ENCODE results near the gene GNAQ. TPM values are rescaled to one million over a fixed set of nuclear protein-coding genes. Genes with fewer than 3 reads are reported as not detected.

GNAQ gene
- total and polyA plus RNA-seq, 2 of the 13 experiments (the other 11 are each of a cell fraction or from before 2014, with no cell fraction given) = 16.5 to 17.7 TPM

DNA sequence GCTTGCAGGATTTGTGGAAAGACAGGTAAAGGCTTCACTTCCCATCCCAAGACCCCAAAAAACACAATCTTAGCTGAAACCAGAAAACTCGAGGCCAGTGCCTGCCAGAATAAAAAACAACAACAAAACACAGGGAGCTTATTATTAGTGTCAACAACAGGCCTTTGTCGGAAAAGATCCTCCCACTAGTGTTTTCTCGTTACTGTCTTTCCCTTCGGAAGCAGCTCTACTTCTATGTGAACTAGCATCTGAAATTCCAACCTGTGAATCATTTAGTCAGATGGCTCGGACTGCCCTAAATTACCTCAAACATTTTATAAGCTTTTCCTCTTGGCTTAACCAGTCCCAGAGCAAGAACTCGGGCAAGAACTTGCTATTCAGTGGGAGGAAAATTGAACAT is 261.3 kb downstream of the GNAQ start:
- Histone ChIP-seq H3K27me3 (ENCODE audit: control insufficient read depth in 1 of 2, insufficient read depth in 2 of 2, low read length in 2 of 2) (no peaks in the 10 kb centered on the region), H3K4me3 (replicated peaks in 1 of 3; ENCODE audit: insufficient read depth in 1 of 3, low read depth in 2 of 3, low read length in 3 of 3) (no peak overlapping the region), H2AFZ (ENCODE audit: low read length) (no peak overlapping the region), H4K20me1 (ENCODE audit: insufficient read depth, low read length) (no peaks in the 10 kb centered on the region), H3K4me1 (ENCODE audit: insufficient read depth, low read length) (peaks cover 9% of the 10 kb centered on the region), H3K27ac (ENCODE audit: extremely low read length, insufficient read depth, low read length) (no peak overlapping the region), H3K9ac (ENCODE audit: insufficient read depth, low read depth, low read length) (no peak overlapping the region), H3K79me2 (ENCODE audit: insufficient read depth, low read length) (no peaks in the 10 kb centered on the region), H3K36me3 (replicated peaks in 1 of 2; ENCODE audit: control insufficient read depth in 1 of 2, insufficient read depth in 2 of 2, low read length in 2 of 2) (no peaks in the 10 kb centered on the region), H3K9me3 (ENCODE audit: low read length) (no peaks in the 10 kb centered on the region), H3K4me2 (ENCODE audit: low read depth, low read length) (no peak overlapping the region)
- no TSS peak for BruUV-seq (replicated peaks)
- no peak for DNase-seq (ENCODE audit: low spot score)
- in situ Hi-C loops (cut with HindIII; ENCODE audit: extremely low pct_ligation_motif_present, low pct_unique_long_range_greater_than_20kb) (no loop called here), intact Hi-C loops (cut with micrococcal nuclease; ENCODE audit: unreplicated experiment) (no loop called here)
- TF ChIP-seq HMG20B (CRISPR knock-in tag; conservative IDR thresholded peaks at IDR 0.05) (no peak), ZNF3 (CRISPR knock-in tag; IDR thresholded peaks at IDR 0.05) (no peak), JARID2 (CRISPR knock-in tag; IDR thresholded peaks at IDR 0.05; ENCODE audit: insufficient replicate concordance) (no peak), ZSCAN22 (CRISPR knock-in tag; IDR thresholded peaks at IDR 0.05) (no peak), MAZ (IDR thresholded peaks at IDR 0.05; ENCODE audit: borderline replicate concordance, low read depth, low read length) (no peak), MAZ (CRISPR knock-in tag; IDR thresholded peaks at IDR 0.05; ENCODE audit: low read depth) (no peak), ZNF430 (CRISPR knock-in tag; IDR thresholded peaks at IDR 0.05) (no peak), WIZ (CRISPR knock-in tag; IDR thresholded peaks at IDR 0.05) (no peak), ZNF720 (CRISPR knock-in tag; IDR thresholded peaks at IDR 0.05) (no peak), HMGA1 (CRISPR knock-in tag; conservative IDR thresholded peaks at IDR 0.05) (no peak), ARNTL (CRISPR knock-in tag; IDR thresholded peaks at IDR 0.05) (no peak), PHF8 (CRISPR knock-in tag; IDR thresholded peaks at IDR 0.05) (no peak), ZNF552 (CRISPR knock-in tag; IDR thresholded peaks at IDR 0.05; ENCODE audit: borderline replicate concordance) (no peak), GTF2F1 (IDR thresholded peaks at IDR 0.05; ENCODE audit: low read length) (no peak), ZNF235 (CRISPR knock-in tag; IDR thresholded peaks at IDR 0.05; ENCODE audit: borderline replicate concordance) (no peak), ZNF224 (CRISPR knock-in tag; IDR thresholded peaks at IDR 0.05) (no peak), FOXM1 (CRISPR knock-in tag; IDR thresholded peaks at IDR 0.05) (no peak)
- TF ChIP-seq, protein P1, sequence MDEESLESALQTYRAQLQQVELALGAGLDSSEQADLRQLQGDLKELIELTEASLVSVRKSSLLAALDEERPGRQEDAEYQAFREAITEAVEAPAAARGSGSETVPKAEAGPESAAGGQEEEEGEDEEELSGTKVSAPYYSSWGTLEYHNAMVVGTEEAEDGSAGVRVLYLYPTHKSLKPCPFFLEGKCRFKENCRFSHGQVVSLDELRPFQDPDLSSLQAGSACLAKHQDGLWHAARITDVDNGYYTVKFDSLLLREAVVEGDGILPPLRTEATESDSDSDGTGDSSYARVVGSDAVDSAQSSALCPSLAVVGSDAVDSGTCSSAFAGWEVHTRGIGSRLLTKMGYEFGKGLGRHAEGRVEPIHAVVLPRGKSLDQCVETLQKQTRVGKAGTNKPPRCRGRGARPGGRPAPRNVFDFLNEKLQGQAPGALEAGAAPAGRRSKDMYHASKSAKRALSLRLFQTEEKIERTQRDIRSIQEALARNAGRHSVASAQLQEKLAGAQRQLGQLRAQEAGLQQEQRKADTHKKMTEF (CRISPR knock-in tag; IDR thresholded peaks at IDR 0.05) = no peak
- TF ChIP-seq, protein P2, sequence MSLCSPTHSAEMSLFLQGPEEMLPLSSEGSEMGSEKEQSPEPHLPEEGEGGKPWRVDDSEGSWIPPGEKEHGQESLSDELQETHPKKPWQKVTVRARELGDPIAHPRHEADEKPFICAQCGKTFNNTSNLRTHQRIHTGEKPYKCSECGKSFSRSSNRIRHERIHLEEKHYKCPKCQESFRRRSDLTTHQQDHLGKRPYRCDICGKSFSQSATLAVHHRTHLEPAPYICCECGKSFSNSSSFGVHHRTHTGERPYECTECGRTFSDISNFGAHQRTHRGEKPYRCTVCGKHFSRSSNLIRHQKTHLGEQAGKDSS (CRISPR knock-in tag; IDR thresholded peaks at IDR 0.05; ENCODE audit: borderline replicate concordance, low read depth) = no peak
- TF ChIP-seq, protein P3, sequence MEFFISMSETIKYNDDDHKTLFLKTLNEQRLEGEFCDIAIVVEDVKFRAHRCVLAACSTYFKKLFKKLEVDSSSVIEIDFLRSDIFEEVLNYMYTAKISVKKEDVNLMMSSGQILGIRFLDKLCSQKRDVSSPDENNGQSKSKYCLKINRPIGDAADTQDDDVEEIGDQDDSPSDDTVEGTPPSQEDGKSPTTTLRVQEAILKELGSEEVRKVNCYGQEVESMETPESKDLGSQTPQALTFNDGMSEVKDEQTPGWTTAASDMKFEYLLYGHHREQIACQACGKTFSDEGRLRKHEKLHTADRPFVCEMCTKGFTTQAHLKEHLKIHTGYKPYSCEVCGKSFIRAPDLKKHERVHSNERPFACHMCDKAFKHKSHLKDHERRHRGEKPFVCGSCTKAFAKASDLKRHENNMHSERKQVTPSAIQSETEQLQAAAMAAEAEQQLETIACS (CRISPR knock-in tag; IDR thresholded peaks at IDR 0.05) = no peak
- TF ChIP-seq, protein P4, sequence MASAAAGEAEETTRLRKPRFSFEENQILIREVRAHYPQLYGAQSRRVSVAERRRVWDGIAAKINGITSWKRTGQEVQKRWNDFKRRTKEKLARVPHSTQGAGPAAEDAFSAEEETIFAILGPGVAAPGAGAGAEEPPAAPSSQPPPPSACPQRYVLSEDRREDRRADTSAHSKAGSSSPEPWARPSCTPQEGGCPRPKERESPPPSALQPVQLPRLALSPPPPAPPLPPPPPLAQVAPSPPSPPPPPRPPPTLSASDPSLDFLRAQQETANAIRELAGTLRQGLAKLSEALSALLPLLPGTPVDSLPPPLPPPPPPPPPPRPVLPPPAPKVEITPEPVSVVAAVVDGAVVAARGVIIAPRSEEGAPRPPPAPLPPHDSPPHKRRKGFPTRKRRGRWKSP (CRISPR knock-in tag; IDR thresholded peaks at IDR 0.05) = no peak
- ChIA-PET POLR2A (no interaction called here), CTCF (ENCODE audit: low intra/inter-chr PET ratio, low total read pairs) (no interaction called here)
- ATAC-seq = no peak
- WGBS (ENCODE audit: low lambda C conversion rate) = 95% methylated on average over 6 of the region's 6 CpGs
- FAIRE-seq = no peak

All from HepG2 (cell line).